HL-60 (cell line): ENCODE results near the gene NEK9.

Experiments used
- CTCF ChIP-seq: IDR thresholded peaks from one replicate; pipeline ENCODE4 v1.5.1; 2011; ENCODE audit warnings: low read length, control low read depth, inconsistent platforms; ENCODE audit not compliant: insufficient read depth
- GABPA ChIP-seq: IDR thresholded peaks from 2 replicates; pipeline ENCODE4 v1.6.1; 2012; ENCODE audit warnings: low read depth
- POLR2AphosphoS5 ChIP-seq: IDR thresholded peaks from 2 replicates; pipeline ENCODE4 v1.6.1; 2012; ENCODE audit warnings: low read depth

GRCh38 chr14:75151851-75152250 is 25.0 kb upstream of the NEK9 start:
- TF ChIP-seq CTCF (no peak), POLR2AphosphoS5 (no peak), GABPA (no peak)
